ENCODE data around the gene COX4I1.

DNA sequence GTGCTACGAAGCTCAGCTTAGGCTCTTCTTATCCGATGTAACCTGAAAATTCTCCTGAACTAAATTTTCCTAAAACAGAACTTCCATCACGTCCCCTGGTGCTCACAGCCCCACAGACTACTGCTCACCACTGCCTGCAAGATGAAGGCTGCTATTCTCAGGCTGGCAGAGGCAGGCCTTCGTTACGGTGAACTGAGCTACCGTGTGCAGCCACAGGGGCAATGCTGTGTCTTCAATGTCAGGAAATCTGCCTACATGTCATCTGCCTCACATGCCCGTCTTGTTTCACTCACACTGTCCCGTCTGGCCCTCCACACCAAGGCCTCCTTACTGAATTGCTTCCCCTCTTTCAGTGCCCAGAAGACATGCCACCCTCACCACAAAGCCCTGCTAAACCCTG lies 16.1 kb upstream of the COX4I1 start:
- no peak for TF ChIP-seq EZH2 (IDR thresholded peaks at IDR 0.05)
- TF ChIP-seq, protein P1, sequence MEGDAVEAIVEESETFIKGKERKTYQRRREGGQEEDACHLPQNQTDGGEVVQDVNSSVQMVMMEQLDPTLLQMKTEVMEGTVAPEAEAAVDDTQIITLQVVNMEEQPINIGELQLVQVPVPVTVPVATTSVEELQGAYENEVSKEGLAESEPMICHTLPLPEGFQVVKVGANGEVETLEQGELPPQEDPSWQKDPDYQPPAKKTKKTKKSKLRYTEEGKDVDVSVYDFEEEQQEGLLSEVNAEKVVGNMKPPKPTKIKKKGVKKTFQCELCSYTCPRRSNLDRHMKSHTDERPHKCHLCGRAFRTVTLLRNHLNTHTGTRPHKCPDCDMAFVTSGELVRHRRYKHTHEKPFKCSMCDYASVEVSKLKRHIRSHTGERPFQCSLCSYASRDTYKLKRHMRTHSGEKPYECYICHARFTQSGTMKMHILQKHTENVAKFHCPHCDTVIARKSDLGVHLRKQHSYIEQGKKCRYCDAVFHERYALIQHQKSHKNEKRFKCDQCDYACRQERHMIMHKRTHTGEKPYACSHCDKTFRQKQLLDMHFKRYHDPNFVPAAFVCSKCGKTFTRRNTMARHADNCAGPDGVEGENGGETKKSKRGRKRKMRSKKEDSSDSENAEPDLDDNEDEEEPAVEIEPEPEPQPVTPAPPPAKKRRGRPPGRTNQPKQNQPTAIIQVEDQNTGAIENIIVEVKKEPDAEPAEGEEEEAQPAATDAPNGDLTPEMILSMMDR (IDR thresholded peaks at IDR 0.05 in 2 of 3, conservative IDR thresholded peaks at IDR 0.05 in 1 of 3; ENCODE audit: borderline replicate concordance in 1 of 3, insufficient read depth in 1 of 3, low read depth in 2 of 3, low read length in 2 of 3), result no peak
- TF ChIP-seq CBX3 (IDR thresholded peaks at IDR 0.05; ENCODE audit: low read depth), result no peak
- TF ChIP-seq ELF1 (IDR thresholded peaks at IDR 0.05; ENCODE audit: borderline replicate concordance, low read depth), result no peak
- TF ChIP-seq ZNF274 (IDR thresholded peaks at IDR 0.05; ENCODE audit: low read depth, low read length), result no peak
- no peak for TF ChIP-seq POLR2AphosphoS5 (IDR thresholded peaks at IDR 0.05; ENCODE audit: low read depth, low read length)
- TF ChIP-seq SIN3A (IDR thresholded peaks at IDR 0.05; ENCODE audit: low read depth), result no peak

All from HCT116 (cell line).